Thyroid gland (tissue), 4 donors: ENCODE data around the gene HELB.

Source experiments
- CTCF ChIP-seq, 6 experiments: fragments of 200-600 bp in 3 of 6; fragments of 450-650 bp in 3 of 6; sonication (generic) in 3 of 6; IDR thresholded peaks; one replicate each; pipeline ENCODE4 v1.5.1; 2016 to 2019; ENCODE audit warnings: antibody characterized with exemption in 6 of 6, mild to moderate bottlenecking in 2 of 6, inconsistent platforms in 1 of 6, moderate library complexity in 1 of 6
- POLR2A ChIP-seq, 2 donors: fragments of 450-650 bp; IDR thresholded peaks; one replicate each; pipeline ENCODE4 v1.6.1; 2017; ENCODE audit warnings: antibody characterized with exemption in 2 of 2, mild to moderate bottlenecking in 2 of 2, moderate library complexity in 1 of 2

GRCh38 chr12:66279123-66279712, 23.1 kb upstream of the HELB start:
- TF ChIP-seq CTCF (IDR thresholded peaks at IDR 0.05), result peak in 4 of 6 experiments; percentile 29 to 58 (median 46)
- TF ChIP-seq POLR2A (IDR thresholded peaks at IDR 0.05), result no peak
